ENCODE measurements around the gene CAPN14.

DNA sequence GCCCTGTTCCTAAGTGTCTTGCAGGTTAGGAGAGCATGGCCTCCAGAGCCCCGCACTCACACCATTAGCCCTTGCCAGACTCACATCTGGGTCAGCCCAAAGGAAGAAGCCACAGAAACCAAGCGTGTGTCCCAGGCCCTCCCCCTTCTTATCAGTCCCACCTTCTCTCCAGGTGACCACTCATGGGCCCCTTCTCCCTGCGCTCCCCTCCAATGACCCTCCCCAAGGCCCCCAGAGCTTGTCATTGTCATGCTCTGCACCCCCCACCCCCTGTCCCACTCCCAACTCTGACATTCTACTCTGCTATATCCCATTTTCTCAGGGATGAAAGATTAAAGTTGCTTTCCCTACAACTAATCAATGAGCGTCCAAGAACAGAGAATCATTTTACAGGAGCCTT is 30.1 kb downstream of the CAPN14 start:
- TF ChIP-seq, protein P1, sequence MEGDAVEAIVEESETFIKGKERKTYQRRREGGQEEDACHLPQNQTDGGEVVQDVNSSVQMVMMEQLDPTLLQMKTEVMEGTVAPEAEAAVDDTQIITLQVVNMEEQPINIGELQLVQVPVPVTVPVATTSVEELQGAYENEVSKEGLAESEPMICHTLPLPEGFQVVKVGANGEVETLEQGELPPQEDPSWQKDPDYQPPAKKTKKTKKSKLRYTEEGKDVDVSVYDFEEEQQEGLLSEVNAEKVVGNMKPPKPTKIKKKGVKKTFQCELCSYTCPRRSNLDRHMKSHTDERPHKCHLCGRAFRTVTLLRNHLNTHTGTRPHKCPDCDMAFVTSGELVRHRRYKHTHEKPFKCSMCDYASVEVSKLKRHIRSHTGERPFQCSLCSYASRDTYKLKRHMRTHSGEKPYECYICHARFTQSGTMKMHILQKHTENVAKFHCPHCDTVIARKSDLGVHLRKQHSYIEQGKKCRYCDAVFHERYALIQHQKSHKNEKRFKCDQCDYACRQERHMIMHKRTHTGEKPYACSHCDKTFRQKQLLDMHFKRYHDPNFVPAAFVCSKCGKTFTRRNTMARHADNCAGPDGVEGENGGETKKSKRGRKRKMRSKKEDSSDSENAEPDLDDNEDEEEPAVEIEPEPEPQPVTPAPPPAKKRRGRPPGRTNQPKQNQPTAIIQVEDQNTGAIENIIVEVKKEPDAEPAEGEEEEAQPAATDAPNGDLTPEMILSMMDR (conservative IDR thresholded peaks at IDR 0.05; ENCODE audit: low read depth, low read length), result no peak
- TF ChIP-seq CEBPB (IDR thresholded peaks at IDR 0.05; ENCODE audit: low read depth, low read length) (no peak), POLR2A (IDR thresholded peaks at IDR 0.05; ENCODE audit: low read depth, low read length) (no peak), RAD21 (IDR thresholded peaks at IDR 0.05; ENCODE audit: low read length) (no peak), RFX5 (IDR thresholded peaks at IDR 0.05; ENCODE audit: low read depth, low read length) (no peak), MAFK (IDR thresholded peaks at IDR 0.05; ENCODE audit: low read depth, low read length) (no peak), SMC3 (IDR thresholded peaks at IDR 0.05; ENCODE audit: low read depth, low read length) (no peak), NFE2L2 (IDR thresholded peaks at IDR 0.05; ENCODE audit: low read depth, low read length) (no peak), RCOR1 (IDR thresholded peaks at IDR 0.05; ENCODE audit: insufficient replicate concordance, low read length) (no peak)
- TF ChIP-seq, protein P2, sequence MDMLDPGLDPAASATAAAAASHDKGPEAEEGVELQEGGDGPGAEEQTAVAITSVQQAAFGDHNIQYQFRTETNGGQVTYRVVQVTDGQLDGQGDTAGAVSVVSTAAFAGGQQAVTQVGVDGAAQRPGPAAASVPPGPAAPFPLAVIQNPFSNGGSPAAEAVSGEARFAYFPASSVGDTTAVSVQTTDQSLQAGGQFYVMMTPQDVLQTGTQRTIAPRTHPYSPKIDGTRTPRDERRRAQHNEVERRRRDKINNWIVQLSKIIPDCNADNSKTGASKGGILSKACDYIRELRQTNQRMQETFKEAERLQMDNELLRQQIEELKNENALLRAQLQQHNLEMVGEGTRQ (IDR thresholded peaks at IDR 0.05; ENCODE audit: low read depth, low read length), result no peak
- TF ChIP-seq, protein P3, sequence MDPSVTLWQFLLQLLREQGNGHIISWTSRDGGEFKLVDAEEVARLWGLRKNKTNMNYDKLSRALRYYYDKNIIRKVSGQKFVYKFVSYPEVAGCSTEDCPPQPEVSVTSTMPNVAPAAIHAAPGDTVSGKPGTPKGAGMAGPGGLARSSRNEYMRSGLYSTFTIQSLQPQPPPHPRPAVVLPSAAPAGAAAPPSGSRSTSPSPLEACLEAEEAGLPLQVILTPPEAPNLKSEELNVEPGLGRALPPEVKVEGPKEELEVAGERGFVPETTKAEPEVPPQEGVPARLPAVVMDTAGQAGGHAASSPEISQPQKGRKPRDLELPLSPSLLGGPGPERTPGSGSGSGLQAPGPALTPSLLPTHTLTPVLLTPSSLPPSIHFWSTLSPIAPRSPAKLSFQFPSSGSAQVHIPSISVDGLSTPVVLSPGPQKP (IDR thresholded peaks at IDR 0.05; ENCODE audit: borderline replicate concordance, low read depth, low read length), result no peak
